ENCODE data around the gene NHS. TPM values are rescaled to one million over a fixed set of nuclear protein-coding genes. Genes with fewer than 3 reads are reported as not detected.

Gene NHS
- total and polyA plus RNA-seq, 2 of the 13 experiments (the other 11 are each of a cell fraction or from before 2014, with no cell fraction given) = 0.02 TPM; not detected in 1

DNA sequence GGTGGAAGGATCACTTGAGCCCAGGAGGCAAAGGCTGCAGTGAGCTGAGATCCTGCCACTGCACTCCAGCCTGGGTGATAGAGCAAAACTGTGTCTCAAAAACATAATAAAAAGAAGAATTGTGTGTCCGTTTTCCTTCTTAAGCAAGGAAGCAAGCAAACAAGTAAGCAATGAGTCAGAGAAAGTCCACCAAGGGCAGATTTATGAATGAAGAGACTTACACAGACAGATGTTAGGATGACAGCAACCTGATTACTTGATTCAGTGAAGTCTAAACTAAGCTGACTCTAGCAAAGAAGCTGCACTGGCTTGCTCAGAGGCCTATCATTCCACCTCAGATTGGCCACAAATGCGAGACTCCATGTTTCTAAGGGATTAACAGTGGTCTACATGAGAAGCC is 328.2 kb downstream of the NHS start:
- FAIRE-seq (no peak), ATAC-seq (no peak), DNase-seq (ENCODE audit: low spot score) (no peak)
- H2AFZ ChIP-seq (ENCODE audit: low read length) = no peak overlapping the region
- intact Hi-C loops (cut with micrococcal nuclease; ENCODE audit: unreplicated experiment) = no loop called here
- no peak overlapping the region for H3K9ac ChIP-seq (ENCODE audit: insufficient read depth, low read depth, low read length)
- H3K4me3 ChIP-seq (replicated peaks in 1 of 3; ENCODE audit: insufficient read depth in 1 of 3, low read depth in 2 of 3, low read length in 3 of 3) = no peak overlapping the region
- no peak for TF ChIP-seq PTBP1 (IDR thresholded peaks at IDR 0.05; ENCODE audit: low read depth, low read length, poor library complexity, severe bottlenecking)
- no peak for TF ChIP-seq TEAD3 (CRISPR knock-in tag; optimal IDR thresholded peaks at IDR 0.05; ENCODE audit: borderline replicate concordance)
- ChIA-PET CTCF (ENCODE audit: low intra/inter-chr PET ratio, low total read pairs) (no interaction called here), POLR2A (no interaction called here)
- no peaks in the 10 kb centered on the region for H3K9me3 ChIP-seq (ENCODE audit: low read length)
- H4K20me1 ChIP-seq (ENCODE audit: insufficient read depth, low read length) = no peaks in the 10 kb centered on the region
- no peak overlapping the region for H3K4me2 ChIP-seq (ENCODE audit: low read depth, low read length)
- no peak overlapping the region for H3K27ac ChIP-seq (ENCODE audit: extremely low read length, insufficient read depth, low read length)
- 58% methylated on average over 2 of the region's 2 CpGs for WGBS (ENCODE audit: low lambda C conversion rate)
- no TSS peak for BruUV-seq (replicated peaks)
- no peaks in the 10 kb centered on the region for H3K79me2 ChIP-seq (ENCODE audit: insufficient read depth, low read length)
- no peaks in the 10 kb centered on the region for H3K36me3 ChIP-seq (replicated peaks in 1 of 2; ENCODE audit: control insufficient read depth in 1 of 2, insufficient read depth in 2 of 2, low read length in 2 of 2)
- no peaks in the 10 kb centered on the region for H3K27me3 ChIP-seq (ENCODE audit: control insufficient read depth in 1 of 2, insufficient read depth in 2 of 2, low read length in 2 of 2)
- in situ Hi-C loops (cut with HindIII; ENCODE audit: extremely low pct_ligation_motif_present, low pct_unique_long_range_greater_than_20kb) = no loop called here
- peaks cover 24% of the 10 kb centered on the region for H3K4me1 ChIP-seq (ENCODE audit: insufficient read depth, low read length)

DNA sequence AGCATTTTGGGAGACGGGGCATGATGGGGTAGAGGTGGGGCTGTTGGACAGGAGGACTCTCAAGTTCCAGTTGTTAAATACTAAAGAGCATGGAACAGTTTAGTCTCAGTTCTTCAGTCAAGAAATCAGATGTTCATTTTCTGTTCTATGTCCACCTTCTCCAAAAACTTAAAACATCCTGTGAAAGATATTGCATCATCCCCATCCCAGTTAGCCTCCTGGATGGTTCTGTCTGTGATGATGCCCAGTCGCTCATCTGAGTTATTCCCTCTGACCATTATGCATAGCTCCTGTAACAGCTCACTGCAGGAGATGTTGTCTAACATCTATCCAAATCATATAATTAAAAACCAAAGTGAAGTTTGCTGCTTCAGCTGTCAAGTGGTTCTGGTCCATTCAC is 330.2 kb downstream of the NHS start:
- H3K27ac ChIP-seq (ENCODE audit: extremely low read length, insufficient read depth, low read length) = no peak overlapping the region
- H3K4me1 ChIP-seq (ENCODE audit: insufficient read depth, low read length) = peaks cover 39% of the 10 kb centered on the region
- BruUV-seq (replicated peaks) = no TSS peak
- in situ Hi-C loops (cut with HindIII; ENCODE audit: extremely low pct_ligation_motif_present, low pct_unique_long_range_greater_than_20kb) = no loop called here
- ChIA-PET POLR2A (no interaction called here), CTCF (ENCODE audit: low intra/inter-chr PET ratio, low total read pairs) (no interaction called here)
- H3K27me3 ChIP-seq (ENCODE audit: control insufficient read depth in 1 of 2, insufficient read depth in 2 of 2, low read length in 2 of 2) = no peaks in the 10 kb centered on the region
- H3K9me3 ChIP-seq (ENCODE audit: low read length) = no peaks in the 10 kb centered on the region
- DNase-seq (ENCODE audit: low spot score) = no peak
- no peak for ATAC-seq
- 100% methylated on average over 2 of the region's 2 CpGs for WGBS (ENCODE audit: low lambda C conversion rate)
- H2AFZ ChIP-seq (ENCODE audit: low read length) = no peak overlapping the region
- H3K9ac ChIP-seq (ENCODE audit: insufficient read depth, low read depth, low read length) = no peak overlapping the region
- intact Hi-C loops (cut with micrococcal nuclease; ENCODE audit: unreplicated experiment) = no loop called here
- H4K20me1 ChIP-seq (ENCODE audit: insufficient read depth, low read length) = no peaks in the 10 kb centered on the region
- H3K4me3 ChIP-seq (replicated peaks in 1 of 3; ENCODE audit: insufficient read depth in 1 of 3, low read depth in 2 of 3, low read length in 3 of 3) = no peak overlapping the region
- H3K79me2 ChIP-seq (ENCODE audit: insufficient read depth, low read length) = no peaks in the 10 kb centered on the region
- FAIRE-seq = no peak
- no peaks in the 10 kb centered on the region for H3K36me3 ChIP-seq (replicated peaks in 1 of 2; ENCODE audit: control insufficient read depth in 1 of 2, insufficient read depth in 2 of 2, low read length in 2 of 2)
- no peak overlapping the region for H3K4me2 ChIP-seq (ENCODE audit: low read depth, low read length)
- TF ChIP-seq SKI (IDR thresholded peaks at IDR 0.05; ENCODE audit: partially characterized antibody) (no peak), HCFC1 (IDR thresholded peaks at IDR 0.05; ENCODE audit: low read depth, low read length) (no peak), PBX2 (CRISPR knock-in tag; IDR thresholded peaks at IDR 0.05) (no peak), MED1 (CRISPR knock-in tag; IDR thresholded peaks at IDR 0.05) (no peak), GATAD2A (CRISPR knock-in tag; IDR thresholded peaks at IDR 0.05) (no peak), ZFYVE20 (CRISPR knock-in tag; IDR thresholded peaks at IDR 0.05; ENCODE audit: borderline replicate concordance, low read depth) (no peak)
- TF ChIP-seq, protein P1, sequence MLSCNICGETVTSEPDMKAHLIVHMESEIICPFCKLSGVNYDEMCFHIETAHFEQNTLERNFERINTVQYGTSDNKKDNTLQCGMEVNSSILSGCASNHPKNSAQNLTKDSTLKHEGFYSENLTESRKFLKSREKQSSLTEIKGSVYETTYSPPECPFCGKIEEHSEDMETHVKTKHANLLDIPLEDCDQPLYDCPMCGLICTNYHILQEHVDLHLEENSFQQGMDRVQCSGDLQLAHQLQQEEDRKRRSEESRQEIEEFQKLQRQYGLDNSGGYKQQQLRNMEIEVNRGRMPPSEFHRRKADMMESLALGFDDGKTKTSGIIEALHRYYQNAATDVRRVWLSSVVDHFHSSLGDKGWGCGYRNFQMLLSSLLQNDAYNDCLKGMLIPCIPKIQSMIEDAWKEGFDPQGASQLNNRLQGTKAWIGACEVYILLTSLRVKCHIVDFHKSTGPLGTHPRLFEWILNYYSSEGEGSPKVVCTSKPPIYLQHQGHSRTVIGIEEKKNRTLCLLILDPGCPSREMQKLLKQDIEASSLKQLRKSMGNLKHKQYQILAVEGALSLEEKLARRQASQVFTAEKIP (CRISPR knock-in tag; IDR thresholded peaks at IDR 0.05; ENCODE audit: borderline replicate concordance) = no peak
